Neural progenitor cell (in vitro differentiated cells): ENCODE results near the gene OGFOD2.

Experiments
- EZH2 ChIP-seq: fragments of 200-600 bp; sonication (generic); IDR thresholded peaks from 2 replicates; pipeline ENCODE4 v1.6.1; 2017; ENCODE audit warnings: antibody characterized with exemption, mild to moderate bottlenecking, moderate library complexity
- EZH2phosphoT487 ChIP-seq: fragments of 200-600 bp; sonication (generic); IDR thresholded peaks from 2 replicates; pipeline ENCODE4 v1.6.1; 2017; ENCODE audit warnings: antibody characterized with exemption
- TF ChIP-seq, protein P1 (sequence below): fragments of 200-600 bp; sonication (generic); IDR thresholded peaks from 2 replicates; pipeline ENCODE4 v1.5.1; 2017; ENCODE audit warnings: antibody characterized with exemption, mild to moderate bottlenecking

GRCh38 chr12:122994140-122994675 lies 19.2 kb downstream of the OGFOD2 start:
- TF ChIP-seq, protein P1, sequence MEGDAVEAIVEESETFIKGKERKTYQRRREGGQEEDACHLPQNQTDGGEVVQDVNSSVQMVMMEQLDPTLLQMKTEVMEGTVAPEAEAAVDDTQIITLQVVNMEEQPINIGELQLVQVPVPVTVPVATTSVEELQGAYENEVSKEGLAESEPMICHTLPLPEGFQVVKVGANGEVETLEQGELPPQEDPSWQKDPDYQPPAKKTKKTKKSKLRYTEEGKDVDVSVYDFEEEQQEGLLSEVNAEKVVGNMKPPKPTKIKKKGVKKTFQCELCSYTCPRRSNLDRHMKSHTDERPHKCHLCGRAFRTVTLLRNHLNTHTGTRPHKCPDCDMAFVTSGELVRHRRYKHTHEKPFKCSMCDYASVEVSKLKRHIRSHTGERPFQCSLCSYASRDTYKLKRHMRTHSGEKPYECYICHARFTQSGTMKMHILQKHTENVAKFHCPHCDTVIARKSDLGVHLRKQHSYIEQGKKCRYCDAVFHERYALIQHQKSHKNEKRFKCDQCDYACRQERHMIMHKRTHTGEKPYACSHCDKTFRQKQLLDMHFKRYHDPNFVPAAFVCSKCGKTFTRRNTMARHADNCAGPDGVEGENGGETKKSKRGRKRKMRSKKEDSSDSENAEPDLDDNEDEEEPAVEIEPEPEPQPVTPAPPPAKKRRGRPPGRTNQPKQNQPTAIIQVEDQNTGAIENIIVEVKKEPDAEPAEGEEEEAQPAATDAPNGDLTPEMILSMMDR = no peak
- no peak for TF ChIP-seq EZH2
- no peak for TF ChIP-seq EZH2phosphoT487
